Ascending aorta (tissue), 2 donors: ENCODE results near the gene FOSL1. TPM values are rescaled to one million over a fixed set of nuclear protein-coding genes. Genes with fewer than 3 reads are reported as not detected.

ENCODE experiments used
- DNase-seq, 2 donors: peaks; one replicate each; pipeline ENCODE4 v3.0.0-alpha.2; 2019; ENCODE audit warnings: low spot score in 2 of 2
- H3K27ac ChIP-seq, 2 donors: fragments of 200-600 bp; sonication (generic); one replicate each; pipeline ENCODE4 v1.5.1; 2016 to 2017; ENCODE audit warnings: mild to moderate bottlenecking in 1 of 2
- H3K27me3 ChIP-seq: fragments of 200-600 bp; sonication (generic); one replicate; pipeline ENCODE4 v1.5.1; 2017
- H3K36me3 ChIP-seq, 2 donors: fragments of 200-600 bp; sonication (generic); one replicate each; pipeline ENCODE4 v1.5.1; 2016
- H3K4me1 ChIP-seq, 2 donors: fragments of 200-600 bp; sonication (generic); one replicate each; pipeline ENCODE4 v1.5.1; 2016 to 2017; ENCODE audit warnings: mild to moderate bottlenecking in 1 of 2
- H3K4me3 ChIP-seq, 2 donors: fragments of 200-600 bp; sonication (generic); one replicate each; pipeline ENCODE4 v1.5.1; 2016 to 2017; ENCODE audit warnings: mild to moderate bottlenecking in 1 of 2
- H3K9me3 ChIP-seq, 2 donors: fragments of 200-600 bp; sonication (generic); one replicate each; pipeline ENCODE4 v1.5.1; 2016
- intact Hi-C: fragments of 100-400 bp; cut with DNase I; formaldehyde crosslinking; loops from one replicate; pipeline ENCODE4 v1.15.1; 2023
- total RNA-seq: library from RNA; depleted of rRNA; stranded (reverse); fragments of >200 nt; gene quantifications from one replicate; pipeline ENCODE4 v1.1.0, GENCODE V29; 2016
- TF ChIP-seq, protein P1 (sequence below), 3 experiments: fragments of 200-600 bp in 2 of 3; fragments of 450-650 bp in 1 of 3; sonication (generic) in 2 of 3; IDR thresholded peaks; one replicate each; pipeline ENCODE4 v1.5.1; 2016 to 2019; ENCODE audit warnings: antibody characterized with exemption in 3 of 3, mild to moderate bottlenecking in 1 of 3, moderate library complexity in 1 of 3

FOSL1 gene
- total RNA-seq, 1 donor from 2014 or later = 123 TPM

DNA sequence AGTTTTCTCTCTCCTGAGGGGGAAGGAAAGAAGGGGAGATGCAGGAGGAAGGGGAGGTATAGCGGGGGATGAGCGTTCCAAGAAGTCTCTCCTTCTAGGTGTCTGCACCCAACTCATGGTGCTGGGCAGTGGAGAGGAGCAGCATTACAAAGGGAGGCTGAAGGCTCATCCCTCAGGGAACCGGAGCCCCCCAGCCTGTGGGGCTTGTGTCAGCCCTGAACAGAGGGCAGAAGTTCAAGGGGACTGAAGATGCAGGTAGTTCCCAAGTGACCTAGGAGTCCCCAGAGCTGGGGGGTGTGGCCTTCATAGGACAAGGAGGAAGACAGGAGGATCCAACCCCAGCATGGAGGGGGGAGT lies 16.9 kb upstream of the FOSL1 start:
- no peak for DNase-seq
- Histone ChIP-seq H3K27ac (peak overlapping the region; percentile 96 to 98), H3K9me3 (no peaks in the 10 kb centered on the region), H3K4me3 (peak overlapping the region; percentile 79 to 98), H3K4me1 (peaks cover 45 to 56% of the 10 kb centered on the region in 2 donors), H3K27me3 (no peaks in the 10 kb centered on the region), H3K36me3 (peaks cover 2 to 8% of the 10 kb centered on the region in 2 donors)
- TF ChIP-seq, protein P1, sequence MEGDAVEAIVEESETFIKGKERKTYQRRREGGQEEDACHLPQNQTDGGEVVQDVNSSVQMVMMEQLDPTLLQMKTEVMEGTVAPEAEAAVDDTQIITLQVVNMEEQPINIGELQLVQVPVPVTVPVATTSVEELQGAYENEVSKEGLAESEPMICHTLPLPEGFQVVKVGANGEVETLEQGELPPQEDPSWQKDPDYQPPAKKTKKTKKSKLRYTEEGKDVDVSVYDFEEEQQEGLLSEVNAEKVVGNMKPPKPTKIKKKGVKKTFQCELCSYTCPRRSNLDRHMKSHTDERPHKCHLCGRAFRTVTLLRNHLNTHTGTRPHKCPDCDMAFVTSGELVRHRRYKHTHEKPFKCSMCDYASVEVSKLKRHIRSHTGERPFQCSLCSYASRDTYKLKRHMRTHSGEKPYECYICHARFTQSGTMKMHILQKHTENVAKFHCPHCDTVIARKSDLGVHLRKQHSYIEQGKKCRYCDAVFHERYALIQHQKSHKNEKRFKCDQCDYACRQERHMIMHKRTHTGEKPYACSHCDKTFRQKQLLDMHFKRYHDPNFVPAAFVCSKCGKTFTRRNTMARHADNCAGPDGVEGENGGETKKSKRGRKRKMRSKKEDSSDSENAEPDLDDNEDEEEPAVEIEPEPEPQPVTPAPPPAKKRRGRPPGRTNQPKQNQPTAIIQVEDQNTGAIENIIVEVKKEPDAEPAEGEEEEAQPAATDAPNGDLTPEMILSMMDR (IDR thresholded peaks at IDR 0.05) = no peak
- intact Hi-C loops = loop anchor here (5.0 kb wide), 1 partner anchor 255 kb away; the partner anchor contains the start of gene RELA

DNA sequence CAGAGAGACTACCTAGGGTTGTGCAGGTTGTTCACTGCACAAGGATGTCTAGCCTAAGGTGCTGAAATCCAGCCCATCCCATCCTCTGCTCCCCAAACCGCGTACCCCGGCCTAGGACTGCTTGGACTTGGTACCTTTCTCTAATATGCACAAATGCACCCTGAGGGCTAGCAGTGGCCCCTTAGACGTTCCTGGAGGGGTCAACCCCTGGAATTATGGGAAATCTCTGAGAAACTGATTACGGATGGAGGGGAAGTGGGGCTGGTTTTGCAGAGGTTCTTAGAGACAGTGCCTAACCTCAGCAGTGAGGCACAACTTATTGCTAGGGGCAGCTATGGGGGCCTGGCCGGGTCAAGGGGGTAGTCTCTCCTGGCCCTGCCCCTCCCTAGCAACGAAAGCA lies 16.2 kb upstream of the FOSL1 start:
- no peak for DNase-seq
- TF ChIP-seq, protein P1 (IDR thresholded peaks at IDR 0.05) = no peak
- Histone ChIP-seq H3K4me1 (peaks cover 47 to 63% of the 10 kb centered on the region in 2 donors), H3K4me3 (peak overlapping the region in 1 of 2 donors; percentile 98), H3K36me3 (peaks cover 0 to 5% of the 10 kb centered on the region in 2 donors), H3K9me3 (no peaks in the 10 kb centered on the region), H3K27me3 (no peaks in the 10 kb centered on the region), H3K27ac (peak overlapping the region; percentile 96 to 98)
- intact Hi-C loops = loop anchor here (5.0 kb wide), 1 partner anchor 254 kb away; the partner anchor contains the start of gene RELA

DNA sequence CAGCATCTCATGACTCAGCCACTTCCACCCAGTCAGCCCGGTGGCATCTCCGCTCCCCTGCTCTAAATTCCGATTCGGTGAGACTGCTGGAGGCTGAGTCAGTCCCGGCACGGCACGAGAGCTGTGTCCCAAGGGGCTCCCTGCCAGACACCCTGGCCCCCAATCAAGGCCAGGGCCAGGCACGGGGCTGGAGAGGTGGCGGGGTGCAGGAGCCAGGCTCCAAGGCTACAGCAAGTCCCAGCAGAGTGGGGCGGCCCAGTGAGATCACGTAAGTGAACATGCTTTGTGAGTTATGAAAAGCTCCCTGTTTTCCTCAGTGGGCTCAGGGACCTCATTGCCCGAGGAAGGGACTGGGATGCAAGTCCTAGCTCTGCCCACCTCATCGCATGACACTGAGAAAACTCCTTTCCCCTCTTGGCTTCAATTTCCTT lies 15.6 kb upstream of the FOSL1 start:
- peak overlapping the region in 1 of 2 donors; percentile 98 for H3K4me3 ChIP-seq
- intact Hi-C loops = loop anchor here (1.0 to 5.0 kb wide), 2 partner anchors 15 to 254 kb away; partner anchors contain the start of gene RELA

DNA sequence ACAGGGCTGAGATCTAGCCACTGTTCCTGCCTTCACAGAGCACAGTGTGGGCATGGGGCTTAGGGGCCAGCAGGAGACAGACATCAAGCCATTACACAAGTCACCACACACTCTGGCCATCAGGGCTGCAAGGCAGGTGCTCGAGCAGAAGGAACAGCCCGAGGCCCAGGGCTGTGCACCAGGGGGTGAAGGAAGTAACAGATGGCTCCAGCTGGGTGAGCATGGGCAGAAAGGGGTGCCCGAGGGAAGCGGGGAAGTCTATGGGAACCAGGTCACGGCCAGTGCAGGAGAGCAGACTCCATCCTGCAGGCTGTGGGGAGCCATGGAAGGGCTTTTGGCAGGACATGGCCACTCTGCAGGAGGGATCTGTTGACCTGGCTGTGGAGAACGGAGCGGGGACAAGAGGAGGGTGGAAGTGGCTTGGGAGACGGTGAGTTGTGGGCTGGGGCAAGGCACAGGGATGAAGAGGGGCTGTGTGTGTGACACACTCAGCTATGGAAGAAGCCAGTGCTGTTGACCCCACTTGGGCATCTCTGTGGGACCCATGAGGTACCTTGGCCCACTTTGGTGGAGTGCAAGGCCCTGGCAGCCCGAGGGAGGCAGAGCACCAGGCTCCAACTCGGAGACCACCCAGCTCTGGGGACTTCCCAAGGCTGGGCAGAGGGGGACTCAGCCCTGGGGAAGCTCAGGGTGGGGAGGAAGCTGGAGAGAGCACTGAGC lies 15.1 kb upstream of the FOSL1 start:
- intact Hi-C loops = loop anchor here (1.0 to 5.0 kb wide), 2 partner anchors 14 to 253 kb away; partner anchors contain the start of gene RELA
- peaks cover 38 to 56% of the 10 kb centered on the region in 2 donors for H3K4me1 ChIP-seq

More for the DNA sequence above, 15.6 kb upstream of the FOSL1 start:
- H3K4me1 ChIP-seq = peaks cover 44 to 62% of the 10 kb centered on the region in 2 donors
- H3K27me3 ChIP-seq = no peaks in the 10 kb centered on the region
- peak; percentile 86 to 97 for DNase-seq
- H3K27ac ChIP-seq = peak overlapping the region; percentile 96 to 98
- no peaks in the 10 kb centered on the region for H3K36me3 ChIP-seq
- no peaks in the 10 kb centered on the region for H3K9me3 ChIP-seq
- TF ChIP-seq, protein P1 (IDR thresholded peaks at IDR 0.05) = no peak

DNA sequence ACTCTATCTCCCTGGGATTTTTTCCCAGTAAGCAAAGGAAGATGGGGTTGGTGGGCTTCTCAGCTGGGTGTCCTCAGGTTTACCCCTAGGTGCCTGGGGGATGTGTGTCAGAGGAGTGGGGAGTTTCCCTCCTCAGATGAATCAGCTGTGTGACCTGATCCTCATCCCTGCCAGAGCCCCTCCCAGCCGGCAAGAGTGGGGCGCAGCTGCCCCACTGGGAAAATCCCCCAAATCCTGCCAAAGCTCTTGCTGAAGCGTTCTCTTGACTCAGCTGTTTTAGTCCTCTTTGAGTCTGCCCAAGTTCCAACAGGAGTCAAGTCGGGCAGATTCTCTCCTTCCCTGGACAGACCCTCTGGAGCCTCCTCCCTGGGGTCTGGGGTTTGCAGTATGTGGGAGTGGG lies 12.7 kb upstream of the FOSL1 start:
- no peak for DNase-seq
- TF ChIP-seq, protein P1 (IDR thresholded peaks at IDR 0.05) = no peak
- H3K4me3 ChIP-seq = no peak overlapping the region
- intact Hi-C loops = no loop called here
- peak overlapping the region; percentile 5 to 64 for H3K27ac ChIP-seq
- H3K4me1 ChIP-seq = peaks cover 29 to 52% of the 10 kb centered on the region in 2 donors
- H3K36me3 ChIP-seq = no peaks in the 10 kb centered on the region
- H3K9me3 ChIP-seq = no peaks in the 10 kb centered on the region
- no peaks in the 10 kb centered on the region for H3K27me3 ChIP-seq

More for the DNA sequence above, 15.1 kb upstream of the FOSL1 start:
- TF ChIP-seq, protein P1 (IDR thresholded peaks at IDR 0.05) = no peak
- H3K27ac ChIP-seq = peak overlapping the region; percentile 96 to 98
- DNase-seq = no peak
- no peaks in the 10 kb centered on the region for H3K9me3 ChIP-seq
- no peaks in the 10 kb centered on the region for H3K27me3 ChIP-seq
- H3K36me3 ChIP-seq = no peaks in the 10 kb centered on the region
- peak overlapping the region in 1 of 2 donors; percentile 20 for H3K4me3 ChIP-seq
